Stimulated activated CD4-positive, alpha-beta T cell treated with anti-CD3 and anti-CD28 coated beads, Interleukin-1b, Interleukin-23, amount 100 ng/mL, for 24 hours (primary cell): ENCODE data around the gene AJUBA.
"Not testable (repeated sequence)": the region's sequence is repeated elsewhere in the genome, so short reads cannot be mapped to it uniquely, and the experiment has no call there.

Experiments
- DNase-seq, 4 experiments: peaks; one replicate each; pipeline ENCODE4 v3.0.0-alpha.2; 2020; ENCODE audit warnings: low read depth in 4 of 4, low spot score in 1 of 4

Gene AJUBA

GRCh38 chr14:22981090-22981875, 1.1 kb downstream of the AJUBA start:
- peak in 2 of 4 experiments; percentile 0 to 4 for DNase-seq

- peak in 2 of 4 experiments; percentile 7 to 18 for DNase-seq
These were observed 1.7 kb downstream of the AJUBA start for GRCh38 chr14:22980672-22981089.

GRCh38 chr14:22979748-22980392, 2.5 kb downstream of the AJUBA start:
- no peak for DNase-seq

DNA sequence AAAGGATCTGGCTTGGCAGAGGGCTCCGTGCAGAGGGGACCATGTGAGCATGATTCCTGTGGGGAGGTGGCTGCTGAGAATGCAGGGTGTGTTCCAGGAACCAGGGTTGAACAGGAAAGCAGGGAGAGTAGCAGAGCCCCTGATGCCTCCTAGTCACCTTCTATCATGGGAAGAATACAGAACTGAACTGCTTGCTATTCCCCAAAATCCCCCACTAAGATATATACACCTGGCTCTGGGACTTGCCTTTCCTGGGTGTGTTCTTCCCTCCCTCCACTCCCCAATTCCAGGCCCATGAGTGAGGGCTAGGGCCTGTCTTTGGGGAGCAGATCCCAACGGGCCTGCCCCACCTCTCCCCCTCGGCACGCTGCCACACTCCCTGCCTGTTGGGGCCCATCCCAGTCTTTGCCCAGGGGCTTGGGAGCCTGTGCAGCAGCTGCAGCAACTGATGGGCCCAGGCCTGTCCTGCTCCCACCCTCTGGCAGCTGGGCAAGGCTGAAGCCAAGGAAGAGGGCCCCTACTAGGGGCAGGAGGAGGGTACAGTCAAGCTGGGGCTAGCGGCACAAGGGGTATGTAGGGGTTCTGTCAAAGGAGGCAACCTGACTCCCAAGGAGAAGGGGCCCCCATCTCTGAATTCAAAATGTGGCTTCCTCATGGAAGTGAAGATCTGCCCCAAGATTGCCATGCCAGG, 3.2 kb downstream of the AJUBA start:
- no peak for DNase-seq

DNA sequence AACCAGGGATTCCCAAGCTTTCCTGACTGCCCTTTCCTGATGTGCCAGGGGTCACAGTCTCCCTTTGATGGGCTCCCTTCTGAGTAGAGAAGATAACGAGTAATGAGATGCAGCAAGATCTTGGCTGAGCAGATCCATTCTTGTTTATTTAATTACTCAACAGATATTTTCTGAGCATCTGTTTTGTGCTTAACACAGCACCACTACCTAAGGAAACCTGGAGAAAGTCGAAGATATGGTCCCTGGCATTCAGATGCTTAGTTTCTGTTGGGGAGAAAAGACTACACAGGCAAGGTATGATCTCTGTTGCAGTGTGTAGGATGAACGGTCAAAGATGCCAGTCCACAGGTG, 3.9 kb downstream of the AJUBA start:
- DNase-seq: no peak

GRCh38 chr14:22977684-22978486, 4.5 kb downstream of the AJUBA start:
- no peak for DNase-seq

DNA sequence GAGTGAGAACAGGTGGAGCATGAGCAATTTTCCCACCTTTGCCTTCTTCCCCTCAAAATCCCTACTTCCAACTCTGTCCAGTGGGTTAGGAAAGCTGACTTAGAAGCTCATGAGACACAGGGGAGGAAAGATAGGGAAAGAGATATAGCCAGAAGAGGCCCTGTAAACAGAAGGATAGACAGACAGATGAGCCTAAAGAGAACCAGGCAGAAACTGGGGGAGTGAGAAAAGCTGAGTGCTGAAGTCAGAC, 5.0 kb downstream of the AJUBA start:
- DNase-seq: no peak

DNA sequence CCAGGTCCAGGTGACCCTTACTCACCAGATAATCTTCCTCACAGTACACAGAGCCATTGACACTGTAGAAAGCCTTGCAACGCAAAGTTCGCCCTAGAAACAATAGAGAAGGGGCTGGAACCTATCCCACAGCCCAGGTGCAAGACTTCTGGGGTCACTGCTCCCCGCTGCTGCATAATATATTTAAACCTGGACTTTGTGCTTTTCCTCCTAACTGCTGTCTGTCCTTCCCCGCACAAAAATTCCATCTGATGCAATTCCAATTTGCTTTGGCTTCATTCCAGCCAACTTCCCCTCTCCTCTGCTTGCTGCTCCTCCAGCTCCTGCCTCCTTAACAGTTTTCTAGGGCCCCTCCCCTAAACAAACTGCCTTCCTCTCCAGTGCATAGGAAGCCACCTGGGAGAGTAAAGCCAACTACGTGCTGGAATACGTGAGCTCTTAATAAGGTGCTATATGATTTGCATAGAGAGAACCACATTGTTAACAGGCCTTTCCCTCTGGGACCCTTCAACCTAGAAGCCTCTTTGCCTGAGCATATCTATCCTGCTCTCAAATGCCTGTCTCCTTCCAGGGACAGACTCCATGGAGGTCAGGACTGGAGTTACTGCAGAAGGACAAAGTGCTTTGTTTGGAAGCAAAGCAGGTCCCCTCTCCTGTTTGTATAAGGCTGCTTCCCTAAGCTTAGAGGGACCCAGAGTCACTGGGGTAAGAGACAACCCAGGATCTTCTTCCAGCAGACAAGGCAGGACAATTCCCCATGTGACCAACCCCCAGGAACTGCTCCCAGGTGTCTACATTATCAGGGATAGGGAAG, 5.5 kb downstream of the AJUBA start:
- DNase-seq: no peak

GRCh38 chr14:22974530-22975313, 7.6 kb downstream of the AJUBA start:
- DNase-seq: no peak

DNA sequence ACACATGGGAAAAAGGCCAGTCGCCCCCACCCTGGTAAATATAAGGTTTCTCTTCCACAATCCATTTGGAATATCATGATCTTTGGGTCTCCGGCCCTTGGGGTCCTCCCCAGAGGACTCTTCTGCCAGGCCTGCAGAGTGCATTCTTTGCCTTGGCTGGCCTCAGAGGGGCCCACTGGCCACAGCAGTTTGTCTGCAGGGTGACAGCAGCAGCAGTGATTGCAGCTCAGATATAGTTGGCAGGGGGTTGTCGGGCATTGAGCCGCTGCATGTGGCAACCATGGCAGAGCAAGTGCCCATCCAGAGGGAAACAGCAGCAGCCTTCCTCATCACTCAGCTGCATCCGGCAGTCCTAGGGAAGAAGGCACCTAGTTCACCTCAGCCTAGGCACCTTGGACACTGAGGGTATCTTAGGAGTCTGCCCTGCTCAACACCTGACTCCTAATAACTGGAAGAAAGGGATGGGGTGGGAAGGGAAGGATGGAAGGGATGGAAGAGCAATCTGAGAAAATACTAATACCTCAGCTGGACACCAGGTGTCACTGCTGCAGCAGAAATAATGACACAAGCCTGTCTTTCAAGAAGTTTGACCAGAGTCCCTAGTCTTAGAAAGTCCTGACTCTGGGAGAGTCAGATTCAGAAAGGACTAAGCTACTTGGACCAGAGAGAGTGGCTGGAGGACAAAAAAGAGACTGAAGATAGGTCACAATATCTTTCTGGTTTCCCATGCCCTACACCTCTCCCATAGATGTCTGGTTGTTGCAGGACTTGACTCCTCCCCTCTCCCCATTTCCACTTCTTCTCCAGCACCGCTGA, 8.9 kb downstream of the AJUBA start:
- DNase-seq: peak in 2 of 4 experiments; percentile 13 to 19

- no peak for DNase-seq
These were observed 9.9 kb downstream of the AJUBA start for GRCh38 chr14:22972313-22972930.

DNA sequence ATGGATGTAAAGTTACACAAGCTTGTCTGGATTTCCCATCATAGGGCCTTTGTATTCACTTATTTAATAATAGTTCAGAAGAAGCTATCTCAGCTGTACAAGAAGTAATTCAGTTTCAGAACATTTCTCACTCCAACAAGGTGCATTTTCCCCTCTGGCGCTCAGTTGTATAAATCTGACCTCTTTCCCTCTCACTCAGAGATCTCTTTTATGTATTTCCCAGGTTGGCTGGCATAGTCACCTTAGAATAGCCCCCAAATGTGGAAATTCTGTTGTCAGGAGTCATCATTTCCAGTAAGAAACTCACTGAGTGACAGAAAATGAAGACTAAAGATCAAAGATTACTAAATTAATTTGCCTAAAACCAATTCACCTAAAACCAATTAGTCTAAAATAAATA, 11.2 kb downstream of the AJUBA start:
- no peak for DNase-seq

- no peak for DNase-seq
These were observed 15.5 kb downstream of the AJUBA start for GRCh38 chr14:22966783-22967269.

DNA sequence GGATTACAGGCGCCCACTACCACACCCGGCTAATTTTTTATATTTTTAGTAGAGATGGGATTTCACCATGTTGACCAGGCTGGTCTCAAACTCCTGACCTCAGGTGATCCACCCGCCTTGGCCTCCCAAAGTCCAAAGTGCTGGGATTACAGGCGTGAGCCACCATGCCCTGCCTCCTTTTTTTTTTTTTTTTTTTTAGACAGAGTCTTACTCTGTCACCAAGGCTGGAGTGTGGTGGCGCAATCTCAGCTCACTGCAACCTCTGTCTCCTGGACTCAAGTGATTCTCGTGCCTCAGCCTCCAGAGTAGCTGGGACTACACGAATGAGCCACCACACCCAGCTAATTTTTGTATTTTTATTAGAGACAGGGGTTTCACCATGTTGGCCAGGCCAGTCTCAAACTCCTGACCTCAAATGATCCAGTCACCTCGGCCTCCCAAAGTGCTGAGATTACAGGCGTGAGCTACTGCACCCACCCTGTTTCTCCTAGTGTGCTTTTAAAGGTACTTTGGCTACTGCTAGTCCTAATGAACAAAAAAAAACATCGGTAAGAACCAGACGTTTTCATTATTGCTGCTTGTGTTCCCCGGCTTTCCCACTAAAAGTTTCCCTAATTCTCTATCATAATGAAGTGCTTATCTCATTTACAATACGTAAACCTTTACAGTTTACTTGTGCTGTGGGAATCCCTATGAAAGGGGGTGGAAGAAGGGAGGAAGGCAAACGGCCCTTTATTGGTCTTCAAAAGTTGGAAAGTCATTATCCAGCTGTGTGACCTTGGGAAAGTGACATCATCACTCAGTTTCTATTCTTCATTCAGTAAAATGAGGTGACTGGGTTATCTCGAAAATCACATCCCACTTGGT, 16.2 kb downstream of the AJUBA start:
- not testable (repeated sequence) for DNase-seq

- DNase-seq: no peak
These were observed 20.2 kb downstream of the AJUBA start for GRCh38 chr14:22962061-22962676.

DNA sequence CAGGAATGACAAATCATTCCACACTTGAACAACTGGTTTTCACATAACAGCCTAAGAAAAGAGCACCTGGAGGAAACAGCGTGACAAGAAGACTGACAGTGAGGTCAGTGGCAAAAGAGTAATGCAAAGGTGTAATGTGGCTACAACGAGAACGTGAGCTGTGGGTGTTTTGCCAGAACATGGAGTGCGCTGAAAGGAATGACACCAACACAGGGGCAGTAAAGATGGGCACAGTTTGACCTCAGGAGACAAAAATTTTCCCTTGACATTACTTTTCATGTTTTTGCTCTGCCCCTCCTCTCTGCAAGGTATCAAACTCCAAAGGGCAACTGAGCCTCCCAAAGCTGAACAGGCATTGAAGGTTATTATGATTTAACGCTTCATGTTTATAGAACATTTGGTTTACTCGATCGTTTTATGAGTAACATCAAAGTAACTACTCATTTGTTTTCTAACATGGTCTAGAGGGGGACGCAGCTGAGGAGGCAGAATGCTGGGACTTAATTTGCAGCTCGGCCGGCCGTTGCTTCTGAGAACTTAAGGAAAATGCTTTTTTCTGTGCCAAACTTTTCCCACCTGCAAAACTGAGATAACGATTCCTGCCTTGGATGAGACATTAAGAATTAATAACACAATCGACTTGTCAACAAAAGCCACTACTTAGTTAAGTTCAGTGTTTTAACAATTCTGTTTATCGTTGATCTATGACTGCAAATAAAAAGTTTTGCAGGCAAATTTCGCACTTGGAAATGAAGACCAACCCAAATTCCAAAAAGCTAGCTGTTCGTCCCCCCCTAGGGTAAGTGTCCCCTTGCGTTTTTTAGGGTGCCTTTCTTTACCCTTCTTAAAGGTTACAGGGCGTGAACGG, 26.4 kb downstream of the AJUBA start:
- DNase-seq: no peak
